HG03378 (cell line): ENCODE data around the gene ITPRID1.

Experiments used
- ATAC-seq: cut with Tn5 transposase; IDR thresholded peaks from one replicate; pipeline ENCODE4 v1.9.1; 2021; ENCODE audit warnings: mild to moderate bottlenecking, moderate library complexity; ENCODE audit not compliant: unreplicated experiment

Gene ITPRID1

DNA sequence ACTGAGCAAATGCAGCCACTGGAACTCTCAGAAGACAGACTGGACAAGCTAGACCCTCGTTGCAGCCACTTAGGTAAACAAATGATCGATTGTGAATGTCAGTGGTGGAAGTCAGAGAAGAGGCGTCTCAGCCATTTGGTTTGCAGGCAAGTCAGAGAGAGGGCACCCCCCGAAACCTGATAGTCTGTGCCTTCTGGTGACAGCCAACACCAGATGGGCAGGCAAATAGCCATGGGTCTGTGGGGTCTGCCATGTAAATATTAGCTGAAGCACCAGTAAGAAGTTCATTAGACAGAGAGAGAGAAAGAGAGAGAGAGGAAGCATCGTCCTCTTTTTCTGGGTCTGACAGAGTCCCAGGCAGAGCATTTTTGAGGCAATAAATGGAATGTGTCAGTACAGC is 178.6 kb downstream of the ITPRID1 start:
- ATAC-seq, result no peak

DNA sequence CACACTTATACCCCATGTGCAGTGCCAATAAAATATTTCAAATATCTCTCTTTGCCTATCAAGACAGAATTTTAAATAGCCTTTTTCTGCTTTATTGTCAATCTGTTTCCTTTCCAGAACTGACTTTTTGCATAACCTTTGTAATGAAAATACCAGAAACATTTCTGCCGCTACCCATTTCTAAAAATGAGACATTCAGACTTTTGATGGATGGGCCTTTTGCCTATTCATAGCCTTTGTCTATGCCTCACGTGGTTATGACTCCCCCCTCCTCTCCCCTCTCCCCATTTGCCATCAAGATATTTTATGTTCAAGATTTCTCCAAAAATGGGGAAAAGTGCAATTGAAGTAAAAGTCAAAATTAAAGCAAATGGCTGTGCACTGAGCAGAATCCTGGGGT is 179.0 kb downstream of the ITPRID1 start:
- no peak for ATAC-seq

DNA sequence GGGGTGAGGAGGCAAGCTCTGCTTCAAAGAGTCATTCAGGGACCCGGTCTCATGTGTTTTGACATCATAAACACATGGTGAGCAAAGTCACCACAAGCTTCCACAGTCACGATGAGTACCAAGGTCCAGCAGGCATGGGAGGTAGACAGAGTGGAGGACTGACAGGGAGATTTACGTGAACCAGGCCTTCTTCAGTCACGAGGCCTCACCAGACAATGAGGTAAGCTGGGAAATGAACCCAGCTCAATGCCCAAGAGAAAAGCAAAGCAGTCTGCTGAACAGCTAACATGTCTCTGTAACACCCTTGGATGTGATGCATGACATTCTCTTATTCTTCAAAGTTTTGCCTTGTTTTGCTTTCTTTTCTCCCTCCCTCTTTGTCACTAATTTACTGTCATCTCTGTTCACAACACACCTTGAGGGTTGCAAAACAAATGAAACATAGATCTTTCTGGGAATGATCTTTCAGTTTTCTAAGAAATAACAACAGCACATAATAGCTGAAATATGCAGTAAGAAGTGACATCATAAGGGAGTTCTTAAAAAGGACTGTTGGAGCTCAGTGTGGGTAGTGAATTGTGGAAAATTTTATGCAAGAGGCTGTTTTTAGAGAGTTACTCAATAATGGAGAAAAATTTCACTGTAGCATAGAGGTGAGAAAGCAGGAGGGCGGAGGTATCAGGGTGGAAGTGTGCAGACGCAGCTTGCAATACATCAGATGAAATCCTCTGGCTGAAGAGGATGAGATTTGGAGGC is 182.1 kb downstream of the ITPRID1 start:
- no peak for ATAC-seq

DNA sequence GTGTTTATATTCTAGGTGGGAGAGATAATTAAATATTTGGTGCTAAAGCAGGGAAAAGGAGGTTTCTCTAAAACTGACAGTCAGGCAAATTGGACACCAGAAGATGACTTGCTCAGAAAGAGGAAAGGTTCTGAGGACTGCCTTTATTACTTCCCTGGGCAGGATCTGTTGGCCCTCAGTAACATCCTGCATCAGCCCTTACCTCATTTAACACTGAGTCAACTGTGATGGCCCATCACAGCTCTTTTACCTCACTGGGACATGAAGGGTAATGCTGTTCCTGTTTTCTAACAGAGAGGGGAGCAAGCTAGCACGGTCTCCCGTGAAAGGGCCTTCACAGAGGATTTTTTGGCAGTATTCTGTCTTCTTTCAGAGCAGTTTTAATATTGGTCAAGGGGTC is 185.2 kb downstream of the ITPRID1 start:
- ATAC-seq, result no peak

DNA sequence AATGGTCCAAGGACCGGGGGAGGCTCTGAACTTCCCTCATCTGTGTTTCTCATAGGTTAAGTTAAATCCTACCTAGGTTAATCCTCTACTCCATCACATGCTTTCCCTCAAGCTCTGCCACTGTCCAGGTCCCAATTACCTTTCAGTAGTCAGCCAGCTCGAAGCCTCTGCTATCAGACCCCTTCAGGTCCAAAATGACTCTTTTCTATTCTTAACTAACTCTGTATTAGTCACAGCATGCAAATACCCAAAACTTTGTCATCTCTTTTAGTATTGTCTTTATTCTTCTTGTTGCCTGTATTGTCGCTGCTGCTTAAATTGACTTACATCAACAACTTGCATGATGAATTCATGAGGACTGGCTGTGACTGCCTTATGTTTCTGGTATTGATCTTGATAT is 188.5 kb downstream of the ITPRID1 start:
- no peak for ATAC-seq

DNA sequence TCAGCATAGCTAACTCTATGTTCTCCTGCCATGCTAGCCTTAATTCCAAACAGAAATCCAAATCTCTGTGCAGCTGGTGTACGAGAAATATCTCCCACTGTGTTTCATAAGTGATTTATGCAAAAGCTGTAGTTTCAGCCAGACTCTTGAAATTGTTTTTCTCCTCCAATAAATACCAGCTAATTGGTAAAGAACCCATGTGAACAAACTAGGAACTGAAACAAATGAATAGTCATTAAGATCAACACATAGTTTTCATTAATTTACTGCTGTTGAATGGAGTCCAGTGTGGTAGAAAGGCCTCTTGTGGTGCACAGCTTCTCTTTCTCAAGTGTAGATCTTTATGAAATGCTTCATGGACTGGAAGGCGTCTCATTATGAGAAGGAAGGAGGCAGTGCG is 191.5 kb downstream of the ITPRID1 start:
- no peak for ATAC-seq

DNA sequence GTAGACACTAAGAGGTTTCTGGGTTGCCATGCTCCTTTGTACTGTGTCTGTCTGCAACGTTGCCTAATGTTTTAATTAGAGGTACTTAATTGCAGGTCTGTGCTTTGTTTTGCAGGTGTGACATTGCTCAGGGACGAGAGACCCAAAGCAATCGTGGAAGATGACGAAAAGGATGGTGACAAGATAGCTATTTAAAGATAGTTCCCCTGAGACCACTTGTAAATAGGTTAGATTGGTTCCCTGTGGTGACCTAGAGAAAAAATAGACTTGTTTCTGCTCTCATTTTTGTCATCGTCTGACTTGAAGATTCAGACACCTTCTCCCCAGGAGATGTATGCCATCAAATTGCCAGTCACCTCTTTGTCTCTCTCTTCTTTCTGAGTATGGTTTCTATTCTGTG is 193.2 kb downstream of the ITPRID1 start:
- no peak for ATAC-seq
